Endothelial cell of umbilical vein (primary cell): ENCODE measurements around the gene EID2B. TPM values are rescaled to one million over a fixed set of nuclear protein-coding genes. Genes with fewer than 3 reads are reported as not detected.

ENCODE experiments used
- BruUV-seq: library from RNA; stranded (reverse); fragments of 400-500 nt; replicated peaks from 2 replicates; lab custom pipeline; 2021; lab: Mats Ljungman, UMichigan
- CTCF ChIA-PET: fragments of 300-600, 350-600 bp; sonication (Branson Sonifier 250); formaldehyde crosslinking; loops from one replicate; lab custom pipeline; 2021; ENCODE audit warnings: antibody characterized with exemption, inconsistent platforms; lab: Charles Lee
- POLR2A ChIA-PET: fragments of 300-600, 350-600 bp; sonication (Branson Sonifier 250); formaldehyde crosslinking; loops from one replicate; lab custom pipeline; 2021; ENCODE audit warnings: antibody characterized with exemption, inconsistent platforms; lab: Charles Lee
- DNase-seq: peaks from one replicate; pipeline ENCODE4 v3.0.0-alpha.2; 2011; ENCODE audit warnings: low read depth, low spot score
- FAIRE-seq: peaks from 2 replicates; lab custom pipeline; 2011; peaks lifted over from hg19 to GRCh38; lab: Jason Lieb, UNC
- H2AFZ ChIP-seq: 2 replicates; pipeline ENCODE4 v1.6.0; 2012; ENCODE audit warnings: low read depth, low read length, control low read depth, inconsistent platforms
- H3K27ac ChIP-seq: 2 replicates; pipeline ENCODE4 v1.5.1; 2011; ENCODE audit warnings: low read depth, mild to moderate bottlenecking, control low read depth, low read length, moderate library complexity; ENCODE audit not compliant: insufficient read depth
- H3K27me3 ChIP-seq, 2 experiments: 2 replicates each; pipeline versions ENCODE4 v1.6.0 to v1.6.1; 2011; ENCODE audit warnings: low read length in 2 of 2, mixed read lengths in 1 of 2; ENCODE audit not compliant: control insufficient read depth in 2 of 2, insufficient read depth in 2 of 2
- H3K36me3 ChIP-seq, 2 experiments: 2 replicates in 1 of 2; 3 replicates in 1 of 2; pipeline ENCODE4 v1.5.1; 2011; ENCODE audit warnings: low read length in 2 of 2, mild to moderate bottlenecking in 1 of 2, moderate library complexity in 1 of 2; ENCODE audit not compliant: control insufficient read depth in 2 of 2, insufficient read depth in 2 of 2; ENCODE audit errors: extremely low read depth in 1 of 2
- H3K4me1 ChIP-seq: 3 replicates; pipeline ENCODE4 v1.5.1; 2011; ENCODE audit warnings: mild to moderate bottlenecking, low read length; ENCODE audit not compliant: control insufficient read depth, insufficient read depth; ENCODE audit errors: extremely low read depth
- H3K4me2 ChIP-seq: 2 replicates; pipeline ENCODE4 v1.6.1; 2011; ENCODE audit warnings: low read length, control low read depth, mixed read lengths; ENCODE audit not compliant: insufficient read depth
- H3K4me3 ChIP-seq, 3 experiments: fragments of 200-600 bp in 1 of 3; sonication (generic), shearing (Covaris generic) in 1 of 3; replicated peaks in 1 of 3; 2 replicates each; pipeline ENCODE4 v1.5.1; 2011 to 2016; ENCODE audit warnings: control low read depth in 3 of 3, low read length in 3 of 3, mild to moderate bottlenecking in 2 of 3, inconsistent platforms in 1 of 3, low read depth in 1 of 3, moderate library complexity in 1 of 3; ENCODE audit not compliant: insufficient read depth in 1 of 3
- H3K79me2 ChIP-seq: 2 replicates; pipeline ENCODE4 v1.6.0; 2012; ENCODE audit warnings: low read length, inconsistent platforms; ENCODE audit not compliant: control insufficient read depth, insufficient read depth
- H3K9ac ChIP-seq: replicated peaks from 2 replicates; pipeline ENCODE3; 2011; ENCODE audit warnings: low read length, control low read depth; ENCODE audit not compliant: insufficient read depth; ENCODE audit errors: extremely low read depth
- H3K9me1 ChIP-seq: replicated peaks from 3 replicates; pipeline ENCODE4 v1.6.0; 2011; ENCODE audit warnings: mild to moderate bottlenecking, low read length; ENCODE audit not compliant: control insufficient read depth, insufficient read depth; ENCODE audit errors: extremely low read depth
- H3K9me3 ChIP-seq: replicated peaks from 2 replicates; pipeline ENCODE4 v1.5.1; 2012; ENCODE audit warnings: low read length, inconsistent platforms; ENCODE audit not compliant: control insufficient read depth, insufficient read depth
- H4K20me1 ChIP-seq: replicated peaks from 2 replicates; pipeline ENCODE3; 2011; ENCODE audit warnings: mild to moderate bottlenecking, low read length; ENCODE audit not compliant: control insufficient read depth, insufficient read depth; ENCODE audit errors: extremely low read depth
- EZH2 ChIP-seq: IDR thresholded peaks from 2 replicates; pipeline ENCODE4 v1.6.1; 2012; ENCODE audit warnings: borderline replicate concordance, low read depth, mild to moderate bottlenecking, moderate library complexity, low read length, inconsistent platforms; ENCODE audit not compliant: severe bottlenecking
- FOS ChIP-seq: IDR thresholded peaks from 2 replicates; pipeline ENCODE4 v1.6.1; 2011; ENCODE audit warnings: mild to moderate bottlenecking, low read length, moderate library complexity, borderline replicate concordance; ENCODE audit not compliant: insufficient read depth
- GATA2 ChIP-seq: IDR thresholded peaks from 2 replicates; pipeline ENCODE4 v1.7.0; 2011; ENCODE audit warnings: low read depth, mild to moderate bottlenecking, moderate library complexity, mixed read lengths, low read length; ENCODE audit not compliant: insufficient read length, insufficient read depth
- JUN ChIP-seq: IDR thresholded peaks from 2 replicates; pipeline ENCODE4 v1.6.1; 2011; ENCODE audit warnings: borderline replicate concordance, low read depth; ENCODE audit not compliant: insufficient read length, insufficient read depth
- POLR2A ChIP-seq: IDR thresholded peaks from 2 replicates; pipeline ENCODE4 v1.6.1; 2012; ENCODE audit warnings: low read depth, mild to moderate bottlenecking, control low read depth, low read length
- dilution Hi-C: fragments of 300-500 bp; cut with MboI; formaldehyde crosslinking; loops from one replicate; pipeline ENCODE4 v1.15.0; 2019; ENCODE audit warnings: low sequenced_read_pairs; ENCODE audit not compliant: extremely low pct_ligation_motif_present
- intact Hi-C: fragments of 100-400 bp; cut with micrococcal nuclease; formaldehyde crosslinking; loops from one replicate; pipeline ENCODE4 v1.10.0; 2022
- polyA plus RNA-seq, 4 experiments: library from polyadenylated mRNA; depleted of rRNA in 3 of 4; stranded (reverse) in 3 of 4; unstranded in 1 of 4; fragments of >200 nt; gene quantifications; 2 replicates each; pipeline versions ENCODE4 v1.2.1 to v1.2.3, GENCODE V29; 2011 to 2012; ENCODE audit warnings: missing spikeins in 1 of 4
- total RNA-seq: library from RNA; stranded (reverse); gene quantifications from 2 replicates; pipeline ENCODE4 v1.2.3, GENCODE V29; 2021
- TF ChIP-seq, protein P1 (sequence below), 2 donors: IDR thresholded peaks; 1 replicate in 1 of 2; 2 replicates in 1 of 2; pipeline ENCODE4 v1.5.1; 2011; ENCODE audit warnings: low read length in 2 of 2, mild to moderate bottlenecking in 2 of 2, moderate library complexity in 2 of 2, control low read depth in 1 of 2, inconsistent platforms in 1 of 2, low read depth in 1 of 2; ENCODE audit not compliant: insufficient read depth in 1 of 2; ENCODE audit errors: extremely low read depth in 1 of 2
- TF ChIP-seq, protein P2 (sequence below): IDR thresholded peaks from 2 replicates; pipeline ENCODE4 v1.6.1; 2011; ENCODE audit not compliant: insufficient read depth, insufficient read length

Gene EID2B
- total and polyA plus RNA-seq, 2 donors (not counting 3 experiments of a cell fraction or from before 2014, with no cell fraction given), result 1.7 to 3.9 TPM

DNA sequence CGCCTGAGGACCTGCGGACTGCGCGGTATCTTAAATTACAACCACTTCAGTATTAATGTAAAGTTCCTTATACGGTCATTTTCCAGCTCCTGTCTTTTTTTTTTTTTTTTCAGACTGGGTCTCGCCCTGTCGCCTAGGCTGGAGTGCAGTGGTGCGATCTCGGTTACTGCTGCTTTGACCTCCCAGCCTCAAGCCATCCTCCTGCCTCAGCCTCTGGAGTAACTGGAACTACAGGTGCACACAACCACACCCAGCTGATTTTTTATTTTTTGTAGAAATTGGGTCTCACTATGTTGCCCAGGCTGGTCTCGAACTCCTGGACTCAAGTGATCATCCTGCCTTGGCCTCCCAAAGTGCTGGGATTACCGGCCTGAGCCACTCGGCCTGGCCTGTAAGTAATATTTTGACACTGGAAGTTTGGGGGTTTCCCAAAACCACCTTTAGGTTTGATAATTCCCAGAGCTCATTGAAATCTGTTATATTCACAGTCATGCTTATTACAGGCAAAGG lies 406 bp upstream of the EID2B start:
- peaks cover 10% of the 10 kb centered on the region for H3K79me2 ChIP-seq
- BruUV-seq, result no TSS peak
- TF ChIP-seq GATA2 (no peak), FOS (no peak), POLR2A (no peak), EZH2 (no peak), JUN (no peak)
- TF ChIP-seq, protein P1, sequence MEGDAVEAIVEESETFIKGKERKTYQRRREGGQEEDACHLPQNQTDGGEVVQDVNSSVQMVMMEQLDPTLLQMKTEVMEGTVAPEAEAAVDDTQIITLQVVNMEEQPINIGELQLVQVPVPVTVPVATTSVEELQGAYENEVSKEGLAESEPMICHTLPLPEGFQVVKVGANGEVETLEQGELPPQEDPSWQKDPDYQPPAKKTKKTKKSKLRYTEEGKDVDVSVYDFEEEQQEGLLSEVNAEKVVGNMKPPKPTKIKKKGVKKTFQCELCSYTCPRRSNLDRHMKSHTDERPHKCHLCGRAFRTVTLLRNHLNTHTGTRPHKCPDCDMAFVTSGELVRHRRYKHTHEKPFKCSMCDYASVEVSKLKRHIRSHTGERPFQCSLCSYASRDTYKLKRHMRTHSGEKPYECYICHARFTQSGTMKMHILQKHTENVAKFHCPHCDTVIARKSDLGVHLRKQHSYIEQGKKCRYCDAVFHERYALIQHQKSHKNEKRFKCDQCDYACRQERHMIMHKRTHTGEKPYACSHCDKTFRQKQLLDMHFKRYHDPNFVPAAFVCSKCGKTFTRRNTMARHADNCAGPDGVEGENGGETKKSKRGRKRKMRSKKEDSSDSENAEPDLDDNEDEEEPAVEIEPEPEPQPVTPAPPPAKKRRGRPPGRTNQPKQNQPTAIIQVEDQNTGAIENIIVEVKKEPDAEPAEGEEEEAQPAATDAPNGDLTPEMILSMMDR (IDR thresholded peaks at IDR 0.05; ENCODE audit: extremely low read depth in 1 of 2, insufficient read depth in 1 of 2, low read depth in 1 of 2, low read length in 2 of 2), result no peak
- TF ChIP-seq, protein P2, sequence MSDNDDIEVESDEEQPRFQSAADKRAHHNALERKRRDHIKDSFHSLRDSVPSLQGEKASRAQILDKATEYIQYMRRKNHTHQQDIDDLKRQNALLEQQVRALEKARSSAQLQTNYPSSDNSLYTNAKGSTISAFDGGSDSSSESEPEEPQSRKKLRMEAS, result no peak
- intact Hi-C loops (loop anchor here (10.0 kb wide), 2 partner anchors 88 to 408 kb away; partner anchors contain the start of genes PAK4 and SUPT5H), dilution Hi-C loops (no loop called here)
- H2AFZ ChIP-seq, result no peak overlapping the region
- FAIRE-seq, result no peak
- no peaks in the 10 kb centered on the region for H3K27me3 ChIP-seq
- ChIA-PET POLR2A (interaction anchor here (1.1 kb wide), 1 partner anchor 97 kb away, joined by 5 read pairs; the partner anchor contains the start of gene RPS16), CTCF (interaction anchor here (1.0 to 4.9 kb wide), 10 partner anchors 9 to 135 kb away, joined by 3 to 80 read pairs (median 6); partner anchors contain the start of gene DLL3)
- H3K9me3 ChIP-seq, result no peaks in the 10 kb centered on the region
- no peak overlapping the region for H3K9ac ChIP-seq
- no peak overlapping the region for H3K4me2 ChIP-seq
- no peak for DNase-seq
- no peak overlapping the region for H3K27ac ChIP-seq
- H3K4me1 ChIP-seq, result peaks cover 6% of the 10 kb centered on the region
- H4K20me1 ChIP-seq, result no peaks in the 10 kb centered on the region
- H3K4me3 ChIP-seq, result no peak overlapping the region
- H3K9me1 ChIP-seq, result no peaks in the 10 kb centered on the region
- no peaks in the 10 kb centered on the region for H3K36me3 ChIP-seq
